HL-60 (cell line): ENCODE results near the gene FIGN.

Experiments
- GABPA ChIP-seq: IDR thresholded peaks from 2 replicates; pipeline ENCODE4 v1.6.1; 2012; ENCODE audit warnings: low read depth
- POLR2AphosphoS5 ChIP-seq: IDR thresholded peaks from 2 replicates; pipeline ENCODE4 v1.6.1; 2012; ENCODE audit warnings: low read depth
- REST ChIP-seq: IDR thresholded peaks from 2 replicates; pipeline ENCODE4 v1.6.1; 2012; ENCODE audit warnings: low read depth; ENCODE audit not compliant: insufficient replicate concordance
- SPI1 ChIP-seq: IDR thresholded peaks from 2 replicates; pipeline ENCODE4 v1.6.1; 2012; ENCODE audit warnings: low read depth, mild to moderate bottlenecking, borderline replicate concordance
- TF ChIP-seq, protein P1 (sequence below): IDR thresholded peaks from one replicate; pipeline ENCODE4 v1.5.1; 2011; ENCODE audit warnings: low read length, control low read depth, inconsistent platforms; ENCODE audit not compliant: insufficient read depth

DNA sequence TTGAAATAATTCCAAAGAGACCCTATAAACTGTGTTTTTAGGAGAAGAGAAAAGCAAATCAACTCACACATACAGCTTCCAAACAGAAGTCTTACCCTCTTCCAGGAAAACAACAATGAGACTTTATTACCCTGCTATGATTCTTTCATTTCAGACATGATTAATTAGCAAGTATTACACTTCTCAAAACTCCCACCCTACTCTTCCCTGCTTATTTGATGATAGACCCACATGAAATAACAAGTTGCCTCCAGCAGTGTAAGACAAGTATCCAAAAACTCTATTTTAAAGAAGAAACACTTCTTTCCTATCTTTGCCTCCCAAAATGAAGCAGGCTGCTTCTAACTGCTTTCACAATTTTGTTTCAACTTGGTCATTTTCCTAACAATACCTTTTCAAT lies 4.1 kb downstream of the FIGN start:
- TF ChIP-seq, protein P1, sequence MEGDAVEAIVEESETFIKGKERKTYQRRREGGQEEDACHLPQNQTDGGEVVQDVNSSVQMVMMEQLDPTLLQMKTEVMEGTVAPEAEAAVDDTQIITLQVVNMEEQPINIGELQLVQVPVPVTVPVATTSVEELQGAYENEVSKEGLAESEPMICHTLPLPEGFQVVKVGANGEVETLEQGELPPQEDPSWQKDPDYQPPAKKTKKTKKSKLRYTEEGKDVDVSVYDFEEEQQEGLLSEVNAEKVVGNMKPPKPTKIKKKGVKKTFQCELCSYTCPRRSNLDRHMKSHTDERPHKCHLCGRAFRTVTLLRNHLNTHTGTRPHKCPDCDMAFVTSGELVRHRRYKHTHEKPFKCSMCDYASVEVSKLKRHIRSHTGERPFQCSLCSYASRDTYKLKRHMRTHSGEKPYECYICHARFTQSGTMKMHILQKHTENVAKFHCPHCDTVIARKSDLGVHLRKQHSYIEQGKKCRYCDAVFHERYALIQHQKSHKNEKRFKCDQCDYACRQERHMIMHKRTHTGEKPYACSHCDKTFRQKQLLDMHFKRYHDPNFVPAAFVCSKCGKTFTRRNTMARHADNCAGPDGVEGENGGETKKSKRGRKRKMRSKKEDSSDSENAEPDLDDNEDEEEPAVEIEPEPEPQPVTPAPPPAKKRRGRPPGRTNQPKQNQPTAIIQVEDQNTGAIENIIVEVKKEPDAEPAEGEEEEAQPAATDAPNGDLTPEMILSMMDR, result no peak
- TF ChIP-seq POLR2AphosphoS5 (no peak), REST (no peak), GABPA (no peak), SPI1 (no peak)
